Measurements from ENCODE around the gene SLC22A31.

SLC22A31 gene

GRCh38 chr16:89216315-89217137, 16.2 kb upstream of the SLC22A31 start:
- peak; percentile 41 for DNase-seq (ENCODE audit: low read depth)

GRCh38 chr16:89210904-89211515, 10.7 kb upstream of the SLC22A31 start:
- no peak for DNase-seq (ENCODE audit: low read depth)
- TF ChIP-seq CTCF (IDR thresholded peaks at IDR 0.05; ENCODE audit: control insufficient read depth, extremely low read depth, insufficient read depth), result no peak

More at GRCh38 chr16:89216315-89217137, 16.2 kb upstream of the SLC22A31 start:
- H3K4me3 ChIP-seq (ENCODE audit: low read depth, low read length), result peak overlapping the region; percentile 98
- peak; percentile 86 for TF ChIP-seq CTCF (IDR thresholded peaks at IDR 0.05; ENCODE audit: control insufficient read depth, extremely low read depth, insufficient read depth)

GRCh38 chr16:89210165-89210903, 10.0 kb upstream of the SLC22A31 start:
- no peak overlapping the region for H3K4me3 ChIP-seq (ENCODE audit: low read depth, low read length)
- TF ChIP-seq CTCF (IDR thresholded peaks at IDR 0.05; ENCODE audit: control insufficient read depth, extremely low read depth, insufficient read depth), result no peak
- DNase-seq (ENCODE audit: low read depth), result no peak

More at GRCh38 chr16:89210904-89211515, 10.7 kb upstream of the SLC22A31 start:
- no peak overlapping the region for H3K4me3 ChIP-seq (ENCODE audit: low read depth, low read length)

GRCh38 chr16:89209522-89210044, 9.2 kb upstream of the SLC22A31 start:
- no peak for DNase-seq (ENCODE audit: low read depth)
- H3K4me3 ChIP-seq (ENCODE audit: low read depth, low read length), result no peak overlapping the region
- TF ChIP-seq CTCF (IDR thresholded peaks at IDR 0.05; ENCODE audit: control insufficient read depth, extremely low read depth, insufficient read depth), result no peak

GRCh38 chr16:89207993-89208392, 7.7 kb upstream of the SLC22A31 start:
- H3K4me3 ChIP-seq (ENCODE audit: low read depth, low read length), result no peak overlapping the region
- no peak for DNase-seq (ENCODE audit: low read depth)
- no peak for TF ChIP-seq CTCF (IDR thresholded peaks at IDR 0.05; ENCODE audit: control insufficient read depth, extremely low read depth, insufficient read depth)

- DNase-seq (ENCODE audit: low read depth), result no peak
- no peak for TF ChIP-seq CTCF (IDR thresholded peaks at IDR 0.05; ENCODE audit: control insufficient read depth, extremely low read depth, insufficient read depth)
- H3K4me3 ChIP-seq (ENCODE audit: low read depth, low read length), result peak overlapping the region; percentile 61
Observed at GRCh38 chr16:89202422-89203215, 2.3 kb upstream of the SLC22A31 start.
